ENCODE data around the gene TMCC1.
A peak's percentile ranks its signal among the peaks of the same experiment; 100 is the strongest.

The TMCC1 gene

GRCh38 chr3:129723558-129724324 lies 169.8 kb downstream of the TMCC1 start:
- peak; percentile 98 for ATAC-seq

GRCh38 chr3:129722527-129722926 lies 171.0 kb downstream of the TMCC1 start:
- TF ChIP-seq PPARA (CRISPR knock-in tag; IDR thresholded peaks at IDR 0.05; ENCODE audit: borderline replicate concordance) = no peak
- no peak for TF ChIP-seq ZFP30 (CRISPR knock-in tag; IDR thresholded peaks at IDR 0.05)
- no peak for TF ChIP-seq CSRNP3 (CRISPR knock-in tag; IDR thresholded peaks at IDR 0.05)
- no peak for TF ChIP-seq GLIS3 (CRISPR knock-in tag; IDR thresholded peaks at IDR 0.05)
- TF ChIP-seq TCF4 (CRISPR knock-in tag; IDR thresholded peaks at IDR 0.05; ENCODE audit: borderline replicate concordance) = no peak
- no peak for TF ChIP-seq ARNTL (CRISPR knock-in tag; IDR thresholded peaks at IDR 0.05; ENCODE audit: borderline replicate concordance, low read depth)
- no peak for TF ChIP-seq SNAI2 (CRISPR knock-in tag; IDR thresholded peaks at IDR 0.05)
- no peak for TF ChIP-seq ZNF70 (CRISPR knock-in tag; IDR thresholded peaks at IDR 0.05)
- TF ChIP-seq TSHZ2 (CRISPR knock-in tag; IDR thresholded peaks at IDR 0.05) = no peak
- TF ChIP-seq OSR1 (CRISPR knock-in tag; IDR thresholded peaks at IDR 0.05) = no peak
- TF ChIP-seq ZNF565 (CRISPR knock-in tag; conservative IDR thresholded peaks at IDR 0.05; ENCODE audit: low read depth) = no peak
- TF ChIP-seq TOX (CRISPR knock-in tag; IDR thresholded peaks at IDR 0.05; ENCODE audit: borderline replicate concordance) = no peak
- no peak for TF ChIP-seq RARB (CRISPR knock-in tag; IDR thresholded peaks at IDR 0.05)
- no peak for TF ChIP-seq CREB5 (CRISPR knock-in tag; IDR thresholded peaks at IDR 0.05; ENCODE audit: low read depth)
- no peak for TF ChIP-seq ESRRG (CRISPR knock-in tag; IDR thresholded peaks at IDR 0.05)

More at GRCh38 chr3:129723558-129724324, 169.8 kb downstream of the TMCC1 start:
- TF ChIP-seq ISL1 (CRISPR knock-in tag; IDR thresholded peaks at IDR 0.05) = peak; percentile 26; the same call in 1 of the 2 replicates
- no peak for TF ChIP-seq ZFP3 (CRISPR knock-in tag; IDR thresholded peaks at IDR 0.05)
- no peak for TF ChIP-seq TSHZ2 (CRISPR knock-in tag; IDR thresholded peaks at IDR 0.05)
- no peak for TF ChIP-seq PPARA (CRISPR knock-in tag; IDR thresholded peaks at IDR 0.05; ENCODE audit: borderline replicate concordance)
- no peak for TF ChIP-seq GLIS3 (CRISPR knock-in tag; IDR thresholded peaks at IDR 0.05)
- TF ChIP-seq ZNF70 (CRISPR knock-in tag; IDR thresholded peaks at IDR 0.05) = no peak
- no peak for TF ChIP-seq ZC3H10 (CRISPR knock-in tag; IDR thresholded peaks at IDR 0.05)
- no peak for TF ChIP-seq OSR1 (CRISPR knock-in tag; IDR thresholded peaks at IDR 0.05)

GRCh38 chr3:129718201-129718600 lies 175.3 kb downstream of the TMCC1 start:
- no peak for ATAC-seq

More at GRCh38 chr3:129722527-129722926, 171.0 kb downstream of the TMCC1 start:
- ATAC-seq = no peak

More at GRCh38 chr3:129718201-129718600, 175.3 kb downstream of the TMCC1 start:
- TF ChIP-seq ZNF70 (CRISPR knock-in tag; IDR thresholded peaks at IDR 0.05) (no peak), ZNF8 (CRISPR knock-in tag; IDR thresholded peaks at IDR 0.05) (no peak), ZFP3 (CRISPR knock-in tag; IDR thresholded peaks at IDR 0.05) (no peak), TCF4 (CRISPR knock-in tag; IDR thresholded peaks at IDR 0.05; ENCODE audit: borderline replicate concordance) (no peak), ESRRG (CRISPR knock-in tag; IDR thresholded peaks at IDR 0.05) (no peak), ZNF565 (CRISPR knock-in tag; conservative IDR thresholded peaks at IDR 0.05; ENCODE audit: low read depth) (no peak), ISL1 (CRISPR knock-in tag; IDR thresholded peaks at IDR 0.05) (no peak), CSDC2 (CRISPR knock-in tag; IDR thresholded peaks at IDR 0.05) (no peak), BACH2 (CRISPR knock-in tag; IDR thresholded peaks at IDR 0.05; ENCODE audit: borderline replicate concordance) (no peak)
